Activated T-cell treated with anti-CD3 and anti-CD28 coated beads, Interleukin-2, amount 50 U/mL, for 72 hours (primary cell): ENCODE measurements around the gene LRRC37A. TPM values are rescaled to one million over a fixed set of nuclear protein-coding genes. Genes with fewer than 3 reads are reported as not detected.
"Not testable (repeated sequence)": the region's sequence is repeated elsewhere in the genome, so short reads cannot be mapped to it uniquely, and the experiment has no call there.

ENCODE experiments used
- ATAC-seq, 2 donors: fragments of 150-1000 bp; cut with Tn5 transposase; replicated peaks in 1 of 2; 2 replicates each; pipeline ENCODE4 v1.10.0; 2021; ENCODE audit warnings: moderate library complexity in 2 of 2, mild to moderate bottlenecking in 1 of 2
- DNase-seq, 2 donors: peaks; one replicate each; pipeline ENCODE4 v3.0.0; 2021 to 2022; ENCODE audit warnings: mixed read lengths in 1 of 2
- H3K27ac Mint-ChIP-seq: one replicate; pipeline ENCODE4 v1.8.0; 2022; ENCODE audit warnings: mild to moderate bottlenecking, moderate library complexity, mixed read lengths
- H3K27me3 Mint-ChIP-seq: one replicate; pipeline ENCODE4 v1.8.0; 2022; ENCODE audit warnings: low read depth, mixed read lengths
- H3K36me3 Mint-ChIP-seq, 2 donors: one replicate each; pipeline ENCODE4 v1.8.0; 2022; ENCODE audit warnings: mixed read lengths in 2 of 2, mild to moderate bottlenecking in 1 of 2; ENCODE audit not compliant: insufficient read depth in 2 of 2
- H3K4me1 Mint-ChIP-seq: one replicate; pipeline ENCODE4 v1.8.0; 2022; ENCODE audit warnings: low read depth, mixed read lengths
- H3K4me3 Mint-ChIP-seq, 2 donors: one replicate each; pipeline ENCODE4 v1.8.0; 2022; ENCODE audit warnings: mild to moderate bottlenecking in 2 of 2, mixed read lengths in 2 of 2, moderate library complexity in 2 of 2
- H3K9me3 Mint-ChIP-seq, 2 donors: one replicate each; pipeline ENCODE4 v1.8.0; 2022; ENCODE audit warnings: mixed read lengths in 2 of 2
- total RNA-seq, 2 donors: library from RNA; stranded (reverse); gene quantifications; one replicate each; pipeline ENCODE4 v1.2.3, GENCODE V29; 2022

LRRC37A gene
- total RNA-seq, 2 donors from 2014 or later, result 1.5 to 9.2 TPM

- H3K27me3 Mint-ChIP-seq, result peaks cover 48% of the 10 kb centered on the region
- H3K36me3 Mint-ChIP-seq, result no peaks in the 10 kb centered on the region
- H3K9me3 Mint-ChIP-seq, result no peaks in the 10 kb centered on the region
- peaks cover 6% of the 10 kb centered on the region for H3K4me1 Mint-ChIP-seq
- no peak for DNase-seq
- no peak overlapping the region for H3K4me3 Mint-ChIP-seq
- no peak for ATAC-seq
- H3K27ac Mint-ChIP-seq, result no peak overlapping the region
Observed at GRCh38 chr17:46273541-46274236, 21.2 kb upstream of the LRRC37A start.

GRCh38 chr17:46274238-46274637 is 20.7 kb upstream of the LRRC37A start:
- Mint-ChIP-seq H3K27ac (no peak overlapping the region), H3K36me3 (no peaks in the 10 kb centered on the region), H3K4me3 (no peak overlapping the region), H3K4me1 (peaks cover 6% of the 10 kb centered on the region), H3K27me3 (peaks cover 44% of the 10 kb centered on the region), H3K9me3 (no peaks in the 10 kb centered on the region)
- DNase-seq, result no peak
- ATAC-seq, result no peak

GRCh38 chr17:46276728-46277479 is 18.0 kb upstream of the LRRC37A start:
- ATAC-seq, result peak in 1 of 2 donors; percentile 31
- not testable (repeated sequence) for H3K36me3 Mint-ChIP-seq, H3K27ac Mint-ChIP-seq, H3K9me3 Mint-ChIP-seq, H3K4me1 Mint-ChIP-seq, H3K4me3 Mint-ChIP-seq, DNase-seq
- H3K27me3 Mint-ChIP-seq, result peaks cover 34% of the 10 kb centered on the region

DNA sequence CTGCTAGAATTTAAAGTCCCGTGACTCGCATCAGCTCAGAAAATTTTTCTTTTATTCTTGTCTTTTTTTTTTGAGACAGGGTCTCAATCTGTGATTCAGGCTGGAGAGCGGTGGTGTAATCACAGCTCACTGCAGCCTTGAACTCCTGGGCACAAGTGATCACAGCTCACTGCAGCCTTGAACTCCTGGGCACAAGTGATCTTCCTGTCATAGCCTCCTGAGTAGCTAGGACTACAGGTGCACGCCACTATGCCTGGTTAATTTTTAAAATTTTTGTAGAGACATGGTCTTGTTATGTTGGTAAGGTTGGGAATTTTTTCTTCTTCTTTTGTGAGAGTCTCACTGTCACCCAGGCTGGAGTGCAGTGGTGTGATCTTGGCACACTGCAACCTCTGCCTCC is 13.6 kb upstream of the LRRC37A start:
- DNase-seq, H3K36me3 Mint-ChIP-seq, H3K27ac Mint-ChIP-seq, H3K27me3 Mint-ChIP-seq, ATAC-seq, H3K9me3 Mint-ChIP-seq, H3K4me3 Mint-ChIP-seq: not testable (repeated sequence)
- H3K4me1 Mint-ChIP-seq, result peaks cover 34% of the 10 kb centered on the region

DNA sequence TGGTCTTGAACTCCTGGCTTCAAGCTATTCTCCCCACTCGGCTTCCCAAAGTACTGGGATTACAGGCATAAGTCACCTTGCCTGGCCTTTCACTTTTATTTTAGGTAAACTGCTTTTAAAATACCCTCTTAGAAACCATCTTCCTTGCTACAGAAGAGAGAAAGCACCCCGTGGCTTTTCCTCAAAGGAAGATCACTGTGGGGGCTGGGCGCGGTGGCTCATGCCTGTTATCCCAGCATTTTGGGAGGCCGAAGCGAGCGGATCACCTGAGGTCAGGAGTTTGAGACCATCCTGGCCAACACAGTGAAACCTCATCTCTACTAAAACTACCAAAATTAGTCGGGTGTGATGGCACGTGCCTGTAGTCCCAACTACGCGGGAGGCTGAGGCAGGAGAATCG is 12.3 kb upstream of the LRRC37A start:
- ATAC-seq, H3K27ac Mint-ChIP-seq, H3K4me3 Mint-ChIP-seq, H3K27me3 Mint-ChIP-seq, H3K36me3 Mint-ChIP-seq, DNase-seq, H3K9me3 Mint-ChIP-seq: not testable (repeated sequence)
- H3K4me1 Mint-ChIP-seq, result peaks cover 40% of the 10 kb centered on the region

DNA sequence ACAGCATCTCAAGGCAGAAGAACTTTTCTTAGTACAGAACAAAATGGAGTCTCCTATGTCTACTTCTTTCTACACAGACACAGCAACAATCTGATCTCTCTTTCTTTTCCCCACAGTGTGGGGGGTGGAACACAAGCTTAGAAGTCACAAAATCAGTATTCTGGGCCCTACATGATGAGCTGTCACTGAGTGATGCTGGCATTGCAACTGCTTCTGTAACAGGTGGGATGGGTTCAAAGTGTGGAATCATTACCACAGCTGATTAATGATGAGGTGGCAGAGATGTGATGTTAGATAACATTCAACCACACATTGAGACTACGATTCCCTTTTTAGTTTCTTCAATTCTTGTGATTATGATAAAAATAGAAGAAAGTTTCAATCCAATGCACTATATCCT is 10.5 kb upstream of the LRRC37A start:
- Mint-ChIP-seq H3K27ac (peak overlapping the region; percentile 4), H3K4me3 (peak overlapping the region in 1 of 2 donors; percentile 29)

GRCh38 chr17:46285500-46285899 is 9.4 kb upstream of the LRRC37A start:
- not testable (repeated sequence) for H3K4me3 Mint-ChIP-seq, H3K9me3 Mint-ChIP-seq, H3K27me3 Mint-ChIP-seq, H3K27ac Mint-ChIP-seq, DNase-seq, ATAC-seq, H3K36me3 Mint-ChIP-seq
- H3K4me1 Mint-ChIP-seq, result peaks cover 42% of the 10 kb centered on the region

More for the DNA sequence above, 10.5 kb upstream of the LRRC37A start:
- not testable (repeated sequence) for H3K36me3 Mint-ChIP-seq, H3K27me3 Mint-ChIP-seq, H3K9me3 Mint-ChIP-seq
- DNase-seq (peak; percentile 24 to 83), ATAC-seq (peak; percentile 97 to 99)
- peaks cover 42% of the 10 kb centered on the region for H3K4me1 Mint-ChIP-seq

DNA sequence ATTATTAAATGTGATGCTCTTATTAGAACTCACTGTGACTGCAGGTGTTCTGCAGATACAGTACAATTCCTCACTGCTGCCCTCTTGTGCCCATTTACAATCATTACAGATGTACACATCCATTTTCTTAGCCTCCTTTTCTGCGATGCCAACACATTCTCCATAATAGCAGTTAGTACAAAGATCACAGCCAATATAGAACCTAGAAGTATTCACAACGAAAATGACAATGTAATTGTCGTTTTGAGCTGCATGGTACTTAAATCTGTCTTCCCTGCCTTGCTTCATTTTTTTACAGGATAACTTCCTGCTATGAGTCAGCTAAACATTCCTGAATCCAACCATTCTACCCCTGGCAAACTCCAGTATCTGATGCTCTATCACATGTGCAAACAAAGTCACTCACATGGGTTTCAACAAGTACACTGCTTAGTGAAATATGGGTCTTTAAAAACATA is 8.1 kb upstream of the LRRC37A start:
- H3K27ac Mint-ChIP-seq, H3K36me3 Mint-ChIP-seq, H3K27me3 Mint-ChIP-seq, H3K9me3 Mint-ChIP-seq, H3K4me3 Mint-ChIP-seq: not testable (repeated sequence)
- DNase-seq (peak; percentile 69 to 82), ATAC-seq (peak; percentile 40 to 53)
- peaks cover 52% of the 10 kb centered on the region for H3K4me1 Mint-ChIP-seq

DNA sequence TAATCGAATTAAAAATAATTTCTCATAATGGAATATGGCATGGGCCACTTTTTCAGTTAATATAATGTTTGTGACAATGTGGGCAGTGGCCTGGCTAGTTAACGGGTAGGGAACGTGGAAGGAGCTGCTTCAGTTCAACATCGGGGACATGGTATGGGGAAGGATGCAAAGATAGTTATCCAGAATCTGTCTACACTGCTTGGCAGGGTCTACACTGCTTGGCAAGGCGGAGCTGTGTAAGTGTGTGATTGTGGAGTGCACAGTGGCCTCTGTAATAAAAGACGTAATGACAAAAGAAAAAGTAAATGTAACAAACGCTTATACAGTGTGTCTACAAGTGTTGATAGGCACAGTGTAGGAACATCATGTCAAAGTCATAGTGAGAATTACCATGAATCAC is 7.3 kb upstream of the LRRC37A start:
- not testable (repeated sequence) for H3K36me3 Mint-ChIP-seq, H3K27me3 Mint-ChIP-seq, H3K4me3 Mint-ChIP-seq, H3K9me3 Mint-ChIP-seq, H3K27ac Mint-ChIP-seq, DNase-seq
- ATAC-seq, result peak in 1 of 2 donors; percentile 14
- peaks cover 53% of the 10 kb centered on the region for H3K4me1 Mint-ChIP-seq

DNA sequence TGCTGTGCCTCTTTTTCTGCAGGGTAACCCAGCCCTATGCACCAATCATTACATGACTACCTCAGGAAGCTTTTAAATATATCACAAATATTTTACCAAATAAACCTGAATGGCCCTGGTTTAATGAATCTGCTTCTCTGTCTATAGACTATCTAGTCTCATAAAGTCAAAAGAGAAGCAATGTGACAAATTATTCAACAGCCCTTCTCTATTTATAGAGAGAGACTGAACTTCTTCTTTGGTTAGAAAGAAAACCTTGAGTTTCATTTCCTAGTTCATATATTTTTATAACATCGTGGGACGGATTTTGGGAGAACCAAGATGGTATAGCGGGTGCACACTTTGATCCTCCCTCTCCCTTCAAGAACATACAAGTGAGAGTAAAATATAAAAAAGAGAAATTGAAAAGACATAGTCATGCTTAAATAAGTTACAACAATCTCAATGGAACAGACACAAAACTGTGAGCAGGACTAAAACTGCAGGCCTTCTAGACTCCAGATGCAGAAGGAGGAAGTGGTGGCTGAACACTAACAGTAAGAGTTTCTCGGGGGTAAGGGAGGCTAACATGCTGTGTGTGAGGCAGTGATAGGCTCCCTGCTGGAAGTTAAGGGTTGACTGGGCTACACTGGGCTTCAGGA is 3.9 kb upstream of the LRRC37A start:
- H3K9me3 Mint-ChIP-seq, H3K27me3 Mint-ChIP-seq, H3K27ac Mint-ChIP-seq, H3K36me3 Mint-ChIP-seq: not testable (repeated sequence)
- peak overlapping the region in 1 of 2 donors; percentile 57 for H3K4me3 Mint-ChIP-seq
- peak in 1 of 2 donors; percentile 74 for ATAC-seq
- peak in 1 of 2 donors; percentile 34 for DNase-seq
- H3K4me1 Mint-ChIP-seq, result peaks cover 26% of the 10 kb centered on the region

- H3K27me3 Mint-ChIP-seq, H3K27ac Mint-ChIP-seq, H3K36me3 Mint-ChIP-seq, DNase-seq, H3K9me3 Mint-ChIP-seq, ATAC-seq: not testable (repeated sequence)
- H3K4me3 Mint-ChIP-seq, result peak overlapping the region in 1 of 2 donors; percentile 57
- H3K4me1 Mint-ChIP-seq, result peaks cover 23% of the 10 kb centered on the region
Observed at GRCh38 chr17:46291618-46292017, 3.3 kb upstream of the LRRC37A start.

DNA sequence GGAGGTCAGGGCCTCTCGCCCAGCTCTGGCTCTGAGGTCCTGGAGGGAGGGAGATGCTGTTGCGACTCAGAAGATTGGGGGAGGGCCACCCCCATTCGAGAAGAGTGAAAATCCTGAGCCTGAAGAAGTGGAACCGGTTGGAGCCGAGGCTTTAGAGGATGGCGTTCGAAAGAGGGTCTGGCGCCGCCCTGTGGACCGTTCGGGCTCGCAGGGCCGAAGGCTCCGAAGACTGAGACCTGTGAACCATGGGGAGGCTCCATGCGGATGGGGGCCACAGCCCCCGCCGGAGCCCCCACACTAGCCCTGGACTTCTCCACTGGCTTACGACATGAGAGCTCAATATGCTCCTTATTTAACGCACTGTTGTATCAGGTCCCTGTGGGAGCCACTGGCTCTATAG is 46.3 kb downstream of the LRRC37A start:
- H3K27me3 Mint-ChIP-seq, H3K4me3 Mint-ChIP-seq, H3K9me3 Mint-ChIP-seq, H3K27ac Mint-ChIP-seq, H3K4me1 Mint-ChIP-seq, DNase-seq, H3K36me3 Mint-ChIP-seq: not testable (repeated sequence)
- ATAC-seq, result peak in 1 of 2 donors; percentile 50

GRCh38 chr17:46342131-46342530 is 47.2 kb downstream of the LRRC37A start:
- H3K4me1 Mint-ChIP-seq, result not testable (repeated sequence)

More at GRCh38 chr17:46342131-46342530, 47.2 kb downstream of the LRRC37A start:
- not testable (repeated sequence) for H3K27ac Mint-ChIP-seq, H3K4me3 Mint-ChIP-seq, H3K9me3 Mint-ChIP-seq, ATAC-seq, H3K27me3 Mint-ChIP-seq, DNase-seq, H3K36me3 Mint-ChIP-seq
